Uterus (tissue), 4 donors: Measurements from ENCODE around the gene ARHGEF10L. TPM values are rescaled to one million over a fixed set of nuclear protein-coding genes. Genes with fewer than 3 reads are reported as not detected.
A peak's percentile ranks its signal among the peaks of the same experiment; 100 is the strongest.

ENCODE experiments used
- DNase-seq, 2 donors: peaks; one replicate each; pipeline ENCODE4 v3.0.0-alpha.2; 2019 to 2020
- H3K27ac ChIP-seq, 2 donors: fragments of 200-600 bp; sonication (generic); 1 replicate in 1 of 2; 2 replicates in 1 of 2; pipeline ENCODE4 v1.5.1; 2016 to 2018
- H3K27me3 ChIP-seq, 2 donors: fragments of 200-600 bp; sonication (generic); one replicate each; pipeline ENCODE4 v1.5.1; 2018 to 2019; ENCODE audit warnings: control low read depth in 1 of 2
- H3K36me3 ChIP-seq, 2 donors: fragments of 200-600 bp; sonication (generic); one replicate each; pipeline ENCODE4 v1.5.1; 2019; ENCODE audit warnings: control low read depth in 1 of 2
- H3K4me1 ChIP-seq, 2 donors: fragments of 200-600 bp; sonication (generic); one replicate each; pipeline ENCODE4 v1.5.1; 2018 to 2019; ENCODE audit warnings: control low read depth in 1 of 2
- H3K4me3 ChIP-seq, 2 donors: fragments of 200-600 bp; sonication (generic); 1 replicate in 1 of 2; 2 replicates in 1 of 2; pipeline ENCODE4 v1.5.1; 2018 to 2019; ENCODE audit warnings: mild to moderate bottlenecking in 1 of 2
- H3K9me3 ChIP-seq, 2 donors: fragments of 200-600 bp; sonication (generic); one replicate each; pipeline ENCODE4 v1.5.1; 2019; ENCODE audit warnings: control low read depth in 1 of 2
- POLR2A ChIP-seq, 2 donors: fragments of 450-650 bp; IDR thresholded peaks; one replicate each; pipeline ENCODE4 v1.6.1; 2016; ENCODE audit warnings: antibody characterized with exemption in 2 of 2, mild to moderate bottlenecking in 1 of 2, moderate library complexity in 1 of 2
- intact Hi-C: fragments of 100-400 bp; cut with DNase I; formaldehyde crosslinking; loops from one replicate; pipeline ENCODE4 v1.15.1; 2023; ENCODE audit warnings: low total_unique reads
- total RNA-seq, 4 donors: library from RNA; depleted of rRNA in 3 of 4; stranded (reverse); fragments of >200 nt in 3 of 4; gene quantifications; one replicate each; pipeline versions ENCODE4 v1.1.0 to v1.2.4, GENCODE V29; 2014 to 2023
- TF ChIP-seq, protein P1 (sequence below), 4 experiments: fragments of 200-600 bp in 2 of 4; fragments of 450-650 bp in 2 of 4; sonication (generic) in 2 of 4; IDR thresholded peaks; one replicate each; pipeline ENCODE4 v1.5.1; 2016 to 2019; ENCODE audit warnings: antibody characterized with exemption in 4 of 4, mild to moderate bottlenecking in 2 of 4, moderate library complexity in 1 of 4
- donor health status: DM: yes; HTN: yes; CAD: no.

ARHGEF10L gene
- total RNA-seq, 4 donors from 2014 or later, result 5.6 to 61.9 (median 19.1) TPM

DNA sequence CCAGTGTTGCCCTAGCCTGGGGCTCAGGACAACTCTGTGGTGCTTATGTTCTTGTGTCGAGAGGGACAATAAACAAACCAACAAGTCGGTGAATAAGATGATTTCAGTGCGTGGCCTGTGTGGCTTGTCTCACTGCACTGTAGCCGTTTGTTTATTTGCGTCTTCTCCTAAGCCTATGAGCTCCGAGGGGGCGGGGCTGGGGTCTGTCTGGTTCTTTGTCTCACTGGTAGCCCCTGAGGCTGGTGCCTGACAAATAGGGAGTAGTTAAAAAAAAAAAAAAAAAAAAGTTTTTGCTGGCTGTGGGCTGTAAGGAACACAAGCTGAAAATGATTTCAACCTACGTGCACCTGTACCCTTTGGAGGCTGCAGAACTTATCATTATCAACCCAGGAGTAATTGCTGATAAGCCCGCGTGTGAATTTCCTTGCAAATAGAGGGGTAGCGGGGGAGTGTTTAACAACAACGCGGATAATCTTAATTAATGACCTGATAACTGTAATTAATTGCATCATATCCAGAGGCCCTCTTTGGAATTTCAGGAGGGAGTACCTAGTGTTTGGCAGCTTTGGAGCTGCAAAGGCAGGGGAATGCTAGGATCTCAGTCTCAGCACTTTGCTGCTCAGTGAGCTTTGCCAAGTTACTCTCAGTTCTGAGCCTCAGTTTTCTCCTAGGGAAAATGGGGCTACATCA lies 925 bp upstream of the ARHGEF10L start:
- Histone ChIP-seq H3K27me3 (no peaks in the 10 kb centered on the region), H3K36me3 (no peaks in the 10 kb centered on the region), H3K9me3 (no peaks in the 10 kb centered on the region), H3K4me1 (peaks cover 0 to 6% of the 10 kb centered on the region in 2 donors), H3K4me3 (no peak overlapping the region), H3K27ac (peak overlapping the region; percentile 84 to 93)
- intact Hi-C loops, result no loop called here
- TF ChIP-seq, protein P1, sequence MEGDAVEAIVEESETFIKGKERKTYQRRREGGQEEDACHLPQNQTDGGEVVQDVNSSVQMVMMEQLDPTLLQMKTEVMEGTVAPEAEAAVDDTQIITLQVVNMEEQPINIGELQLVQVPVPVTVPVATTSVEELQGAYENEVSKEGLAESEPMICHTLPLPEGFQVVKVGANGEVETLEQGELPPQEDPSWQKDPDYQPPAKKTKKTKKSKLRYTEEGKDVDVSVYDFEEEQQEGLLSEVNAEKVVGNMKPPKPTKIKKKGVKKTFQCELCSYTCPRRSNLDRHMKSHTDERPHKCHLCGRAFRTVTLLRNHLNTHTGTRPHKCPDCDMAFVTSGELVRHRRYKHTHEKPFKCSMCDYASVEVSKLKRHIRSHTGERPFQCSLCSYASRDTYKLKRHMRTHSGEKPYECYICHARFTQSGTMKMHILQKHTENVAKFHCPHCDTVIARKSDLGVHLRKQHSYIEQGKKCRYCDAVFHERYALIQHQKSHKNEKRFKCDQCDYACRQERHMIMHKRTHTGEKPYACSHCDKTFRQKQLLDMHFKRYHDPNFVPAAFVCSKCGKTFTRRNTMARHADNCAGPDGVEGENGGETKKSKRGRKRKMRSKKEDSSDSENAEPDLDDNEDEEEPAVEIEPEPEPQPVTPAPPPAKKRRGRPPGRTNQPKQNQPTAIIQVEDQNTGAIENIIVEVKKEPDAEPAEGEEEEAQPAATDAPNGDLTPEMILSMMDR (IDR thresholded peaks at IDR 0.05), result no peak
- no peak for TF ChIP-seq POLR2A (IDR thresholded peaks at IDR 0.05)
- peak; percentile 38 to 56 for DNase-seq

DNA sequence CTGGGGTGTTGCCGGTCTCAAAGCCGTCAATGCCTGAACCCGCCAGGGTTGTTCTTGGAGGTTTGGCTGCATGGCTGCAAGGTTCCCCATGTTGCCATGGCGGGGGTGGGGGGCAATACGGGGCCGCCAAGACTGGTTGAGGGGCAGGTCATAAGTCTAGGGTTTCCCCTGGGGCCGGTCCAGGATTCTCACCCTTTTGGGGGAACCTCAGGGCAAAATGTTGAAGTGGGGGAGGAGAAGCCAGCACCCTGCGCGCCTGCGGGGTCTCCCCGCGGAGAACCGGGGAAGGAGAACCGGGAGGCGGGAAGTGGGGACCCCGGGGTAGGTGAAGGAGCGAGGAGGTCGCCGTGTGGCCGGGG lies 401 bp upstream of the ARHGEF10L start:
- Histone ChIP-seq H3K27ac (peak overlapping the region; percentile 84 to 93), H3K4me1 (peaks cover 0 to 6% of the 10 kb centered on the region in 2 donors), H3K9me3 (no peaks in the 10 kb centered on the region), H3K36me3 (no peaks in the 10 kb centered on the region), H3K4me3 (peak overlapping the region in 1 of 2 donors; percentile 35), H3K27me3 (no peaks in the 10 kb centered on the region)
- TF ChIP-seq POLR2A (IDR thresholded peaks at IDR 0.05), result no peak
- DNase-seq, result peak in 1 of 2 donors; percentile 38
- intact Hi-C loops, result no loop called here

DNA sequence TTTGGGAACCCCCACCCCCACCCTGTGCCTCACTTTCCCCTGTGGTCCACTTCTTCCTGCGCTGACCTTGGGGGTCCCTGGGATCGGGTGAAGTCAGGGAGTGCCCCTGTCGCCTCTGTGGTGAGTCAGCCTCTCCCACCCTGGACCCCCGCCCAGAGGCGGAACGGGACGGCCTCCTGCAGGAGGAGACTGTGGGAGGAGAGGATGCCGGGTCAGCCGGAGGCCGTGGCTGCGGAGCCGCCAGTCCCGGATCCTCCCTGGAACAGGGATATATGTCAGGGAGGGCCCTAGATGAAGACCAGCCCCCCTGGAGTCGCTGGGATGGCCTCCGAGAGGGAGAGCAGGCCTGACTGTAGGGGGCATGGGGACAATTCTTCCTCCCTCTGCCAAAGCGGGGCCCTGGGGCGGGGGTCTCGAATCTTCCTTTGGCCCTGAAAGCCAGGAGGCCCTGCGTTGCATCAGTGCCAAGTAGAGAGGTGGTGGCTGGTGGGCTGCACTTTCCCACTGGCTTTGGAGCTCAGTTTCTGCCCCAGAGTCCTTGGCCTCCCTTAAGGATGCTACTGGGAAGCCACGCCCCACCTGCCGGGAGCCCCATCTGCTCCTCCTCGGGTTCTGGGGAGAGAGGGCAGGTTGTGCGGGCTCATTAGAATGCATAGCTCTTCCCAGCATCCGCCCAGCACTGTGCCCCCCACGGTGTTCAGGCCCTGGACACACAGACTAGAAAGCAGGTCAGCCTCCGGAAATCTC lies 930 bp downstream of the ARHGEF10L start:
- peak; percentile 60 to 80 for DNase-seq
- Histone ChIP-seq H3K27me3 (no peaks in the 10 kb centered on the region), H3K4me1 (peaks cover 0 to 6% of the 10 kb centered on the region in 2 donors), H3K9me3 (no peaks in the 10 kb centered on the region), H3K36me3 (no peaks in the 10 kb centered on the region), H3K27ac (peak overlapping the region; percentile 86 to 93), H3K4me3 (peak overlapping the region; percentile 66 to 72)
- TF ChIP-seq, protein P1 (IDR thresholded peaks at IDR 0.05), result no peak
- no peak for TF ChIP-seq POLR2A (IDR thresholded peaks at IDR 0.05)
- intact Hi-C loops, result no loop called here

DNA sequence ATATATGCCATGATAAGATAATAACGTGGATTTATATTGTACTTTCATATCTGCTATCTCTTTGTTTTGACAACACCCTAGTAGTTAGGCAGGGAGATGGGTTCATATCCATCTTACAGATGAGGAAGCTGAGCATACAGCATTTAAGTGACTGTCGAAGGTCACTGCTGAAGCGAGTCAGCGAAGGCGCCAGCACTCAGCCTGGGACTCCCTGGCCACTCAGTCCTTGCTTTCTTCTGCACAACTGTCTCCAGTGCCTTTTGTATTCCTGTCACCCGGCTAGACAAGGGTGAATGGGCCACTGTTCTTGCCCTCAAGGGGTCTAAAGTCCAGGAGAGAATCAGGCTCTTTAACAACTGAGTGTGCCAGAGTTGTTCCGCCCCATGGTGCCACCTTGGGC lies 3.1 kb downstream of the ARHGEF10L start:
- Histone ChIP-seq H3K36me3 (no peaks in the 10 kb centered on the region), H3K9me3 (no peaks in the 10 kb centered on the region), H3K4me3 (no peak overlapping the region), H3K27me3 (no peaks in the 10 kb centered on the region), H3K27ac (no peak overlapping the region), H3K4me1 (peaks cover 0 to 12% of the 10 kb centered on the region in 2 donors)
- no peak for TF ChIP-seq POLR2A (IDR thresholded peaks at IDR 0.05)
- TF ChIP-seq, protein P1 (IDR thresholded peaks at IDR 0.05), result no peak
- DNase-seq, result no peak
- intact Hi-C loops, result no loop called here

DNA sequence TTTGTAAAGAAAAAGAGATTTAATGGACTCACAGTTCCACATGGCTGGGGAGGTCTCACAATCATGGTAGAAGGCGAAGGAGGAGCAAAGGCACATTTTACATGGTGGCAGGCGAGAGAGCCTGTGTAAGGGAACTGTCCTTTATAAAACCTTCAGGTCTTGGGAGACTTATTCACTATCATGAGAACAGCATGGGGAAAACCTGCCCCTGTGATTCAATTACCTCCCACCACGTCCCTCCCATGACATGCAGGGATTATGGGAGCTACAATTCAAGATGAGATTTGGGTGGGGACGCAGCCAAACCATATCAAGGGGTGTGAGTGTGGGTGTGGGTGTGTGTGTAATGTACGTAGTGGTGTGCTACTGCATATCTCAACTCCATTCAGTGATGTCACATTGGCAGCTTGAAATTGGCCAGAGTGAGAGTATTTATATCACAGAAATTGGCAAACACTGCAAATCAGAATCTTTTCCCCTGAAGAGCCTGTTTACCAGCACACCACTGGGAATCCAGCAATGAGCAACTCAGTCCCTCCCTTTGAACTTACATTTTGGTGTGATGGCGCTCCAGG lies 5.4 kb downstream of the ARHGEF10L start:
- TF ChIP-seq, protein P1 (IDR thresholded peaks at IDR 0.05), result no peak
- no peak for TF ChIP-seq POLR2A (IDR thresholded peaks at IDR 0.05)
- H3K9me3 ChIP-seq, result no peaks in the 10 kb centered on the region
- no peaks in the 10 kb centered on the region for H3K36me3 ChIP-seq
- H3K4me3 ChIP-seq, result no peak overlapping the region
- no peaks in the 10 kb centered on the region for H3K27me3 ChIP-seq
- H3K27ac ChIP-seq, result peak overlapping the region in 1 of 2 donors; percentile 25
- H3K4me1 ChIP-seq, result peaks cover 0 to 6% of the 10 kb centered on the region in 2 donors
- intact Hi-C loops, result no loop called here
- DNase-seq, result no peak
